ENCODE measurements around the gene GABARAP. TPM values are rescaled to one million over a fixed set of nuclear protein-coding genes. Genes with fewer than 3 reads are reported as not detected.

The GABARAP gene
- polyA plus RNA-seq, 1 experiment, result 984 TPM

DNA sequence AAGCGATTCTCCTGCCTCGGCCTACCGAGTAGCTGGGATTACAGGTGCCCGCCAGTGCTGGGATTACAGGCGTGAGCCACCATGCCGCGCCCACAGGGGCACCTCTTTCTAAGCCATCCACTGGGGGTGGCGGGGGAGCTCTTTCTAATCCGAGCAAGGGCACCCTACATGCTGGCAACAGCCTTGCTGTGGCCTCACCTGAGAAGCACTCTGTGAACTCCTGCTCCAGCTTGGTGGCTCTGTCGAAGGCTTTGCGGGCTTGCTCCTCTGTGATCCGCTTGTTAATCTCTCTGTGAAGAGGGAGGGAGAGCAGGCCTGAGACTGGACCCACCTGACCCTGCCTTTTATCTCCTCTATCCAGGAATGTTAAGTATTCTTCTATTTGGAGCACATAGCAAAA is 51.2 kb downstream of the GABARAP start:
- POLR2A ChIA-PET, result interaction anchor here (0.6 kb wide), 1 partner anchor 61 kb away, joined by 3 read pairs; the partner anchor contains the start of genes CTDNEP1 and ELP5
- no peak overlapping the region for H3K4me3 ChIP-seq (ENCODE audit: low read depth, low read length)
- TF ChIP-seq, protein P1, sequence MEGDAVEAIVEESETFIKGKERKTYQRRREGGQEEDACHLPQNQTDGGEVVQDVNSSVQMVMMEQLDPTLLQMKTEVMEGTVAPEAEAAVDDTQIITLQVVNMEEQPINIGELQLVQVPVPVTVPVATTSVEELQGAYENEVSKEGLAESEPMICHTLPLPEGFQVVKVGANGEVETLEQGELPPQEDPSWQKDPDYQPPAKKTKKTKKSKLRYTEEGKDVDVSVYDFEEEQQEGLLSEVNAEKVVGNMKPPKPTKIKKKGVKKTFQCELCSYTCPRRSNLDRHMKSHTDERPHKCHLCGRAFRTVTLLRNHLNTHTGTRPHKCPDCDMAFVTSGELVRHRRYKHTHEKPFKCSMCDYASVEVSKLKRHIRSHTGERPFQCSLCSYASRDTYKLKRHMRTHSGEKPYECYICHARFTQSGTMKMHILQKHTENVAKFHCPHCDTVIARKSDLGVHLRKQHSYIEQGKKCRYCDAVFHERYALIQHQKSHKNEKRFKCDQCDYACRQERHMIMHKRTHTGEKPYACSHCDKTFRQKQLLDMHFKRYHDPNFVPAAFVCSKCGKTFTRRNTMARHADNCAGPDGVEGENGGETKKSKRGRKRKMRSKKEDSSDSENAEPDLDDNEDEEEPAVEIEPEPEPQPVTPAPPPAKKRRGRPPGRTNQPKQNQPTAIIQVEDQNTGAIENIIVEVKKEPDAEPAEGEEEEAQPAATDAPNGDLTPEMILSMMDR (IDR thresholded peaks at IDR 0.05; ENCODE audit: low read depth, low read length), result no peak
- no peak for DNase-seq (ENCODE audit: low read depth, low spot score)
- H3K9me3 ChIP-seq (ENCODE audit: control insufficient read depth, insufficient read depth, low read length), result no peaks in the 10 kb centered on the region
- no peaks in the 10 kb centered on the region for H3K27me3 ChIP-seq (ENCODE audit: control insufficient read depth, insufficient read depth, low read length)
- CTCF ChIA-PET, result interaction anchor here (0.7 to 1.1 kb wide), 2 partner anchors 14 to 138 kb away, joined by 5 to 8 read pairs; no protein-coding TSS in a partner anchor
- H3K27ac ChIP-seq (ENCODE audit: low read depth, low read length), result no peak overlapping the region

DNA sequence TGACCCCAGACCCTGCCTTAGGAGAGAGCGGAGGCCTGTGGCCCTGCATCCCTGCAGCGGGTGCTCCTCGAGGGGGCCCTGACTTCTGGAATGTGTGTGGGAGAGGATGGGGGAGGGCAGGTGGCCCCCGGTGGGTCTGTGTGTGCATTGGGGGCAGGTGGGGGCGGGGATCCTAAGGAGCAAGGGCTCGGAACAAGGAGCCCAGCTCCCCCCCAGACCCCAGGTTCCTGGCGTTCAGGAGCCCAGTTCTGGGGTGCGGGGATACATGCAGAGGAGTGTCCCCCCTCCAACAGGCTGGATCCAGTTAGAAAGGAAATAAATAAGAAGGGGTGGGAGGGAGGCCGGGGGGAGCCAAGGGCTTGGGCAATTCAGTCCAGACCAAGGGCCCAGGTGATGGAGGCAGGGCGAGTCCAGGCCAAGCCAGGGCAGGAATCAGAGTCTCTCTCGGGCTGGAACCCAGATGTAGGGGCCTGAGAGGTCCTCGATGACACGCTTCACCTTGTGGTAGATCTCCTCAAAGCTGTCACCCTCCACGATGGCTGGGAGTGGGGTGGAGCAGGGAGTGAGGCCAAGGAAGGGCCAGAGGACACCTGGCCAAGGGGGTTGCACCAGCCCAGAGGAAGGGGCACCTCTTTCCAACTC is 51.9 kb downstream of the GABARAP start:
- ChIA-PET POLR2A (interaction anchor here (0.6 kb wide), 1 partner anchor 61 kb away, joined by 3 read pairs; the partner anchor contains the start of genes CTDNEP1 and ELP5), CTCF (interaction anchor here (0.7 to 1.1 kb wide), 2 partner anchors 13 to 137 kb away, joined by 5 to 8 read pairs; no protein-coding TSS in a partner anchor)
- TF ChIP-seq, protein P1 (IDR thresholded peaks at IDR 0.05; ENCODE audit: low read depth, low read length), result no peak
- no peaks in the 10 kb centered on the region for H3K27me3 ChIP-seq (ENCODE audit: control insufficient read depth, insufficient read depth, low read length)
- no peaks in the 10 kb centered on the region for H3K9me3 ChIP-seq (ENCODE audit: control insufficient read depth, insufficient read depth, low read length)
- no peak overlapping the region for H3K4me3 ChIP-seq (ENCODE audit: low read depth, low read length)
- no peak for DNase-seq (ENCODE audit: low read depth, low spot score)
- no peak overlapping the region for H3K27ac ChIP-seq (ENCODE audit: low read depth, low read length)

Small RNA genes within 50 kb of the gene (small RNA-seq; reads per million reads assigned to genes)
- gene AC120057.4 (ENCODE audit: insufficient read length, low read depth) (not detected), gene MIR324 (ENCODE audit: insufficient read length, low read depth) (1,123 reads per million, percentile 96 among the genes with 10 or more reads in this experiment), gene RF00019 (ENCODE audit: insufficient read length, low read depth) (not detected)

Other genes starting within 250 kb of the GABARAP start
- gene ALOX12, start 246.4 kb downstream of the GABARAP start, polyA plus RNA-seq (2011; rRNA removed), result not detected in 2 replicates
- gene RNASEK, start 229.8 kb downstream of the GABARAP start, polyA plus RNA-seq (2011; rRNA removed), result 240 and 332 TPM in 2 replicates
- 0.02 TPM in 1 of 2 replicates, not detected in the other for gene BCL6B, start 219.4 kb downstream of the GABARAP start, polyA plus RNA-seq (2011; rRNA removed)
- gene SLC16A13, start 206.4 kb downstream of the GABARAP start, polyA plus RNA-seq (2011; rRNA removed), result 1.5 and 1.7 TPM in 2 replicates
- gene SLC16A11, start 198.4 kb downstream of the GABARAP start, polyA plus RNA-seq (2011; rRNA removed), result not detected in 2 replicates
- not detected in 2 replicates for gene CLEC10A, start 162.2 kb downstream of the GABARAP start, polyA plus RNA-seq (2011; rRNA removed)
- not detected in 2 replicates for gene ASGR2, start 127.6 kb downstream of the GABARAP start, polyA plus RNA-seq (2011; rRNA removed)
- 1.1 and 1.5 TPM in 2 replicates for gene ASGR1, start 63.1 kb downstream of the GABARAP start, polyA plus RNA-seq (2011; rRNA removed)
- gene DLG4, start 22.6 kb downstream of the GABARAP start, polyA plus RNA-seq (2011; rRNA removed), result 10.2 and 11.6 TPM in 2 replicates
- 217 and 262 TPM in 2 replicates for gene ACADVL, start 22.5 kb downstream of the GABARAP start, polyA plus RNA-seq (2011; rRNA removed)
- gene DVL2, start 7.9 kb downstream of the GABARAP start, polyA plus RNA-seq (2011; rRNA removed), result 5.1 and 8.2 TPM in 2 replicates
- gene PHF23, start 3.0 kb downstream of the GABARAP start, polyA plus RNA-seq (2011; rRNA removed), result 56.3 and 58.7 TPM in 2 replicates
- 115 and 151 TPM in 2 replicates for gene CTDNEP1, start 9.3 kb upstream of the GABARAP start, polyA plus RNA-seq (2011; rRNA removed)
- 25.9 and 28.0 TPM in 2 replicates for gene ELP5, start 9.8 kb upstream of the GABARAP start, polyA plus RNA-seq (2011; rRNA removed)
- gene CLDN7, start 20.0 kb upstream of the GABARAP start, polyA plus RNA-seq (2011; rRNA removed), result 0.84 and 1.0 TPM in 2 replicates
- 0.15 and 0.21 TPM in 2 replicates for gene SLC2A4, start 39.3 kb upstream of the GABARAP start, polyA plus RNA-seq (2011; rRNA removed)
- gene YBX2, start 52.2 kb upstream of the GABARAP start, polyA plus RNA-seq (2011; rRNA removed), result 0.02 TPM in 1 of 2 replicates, not detected in the other
- 466 and 469 TPM in 2 replicates for gene EIF5A, start 65.2 kb upstream of the GABARAP start, polyA plus RNA-seq (2011; rRNA removed)
- gene GPS2, start 72.9 kb upstream of the GABARAP start, polyA plus RNA-seq (2011; rRNA removed), result 21.5 and 22.2 TPM in 2 replicates
- gene NEURL4, start 86.9 kb upstream of the GABARAP start, polyA plus RNA-seq (2011; rRNA removed), result 7.3 and 9.6 TPM in 2 replicates
- 0.35 and 0.74 TPM in 2 replicates for gene ACAP1, start 94.1 kb upstream of the GABARAP start, polyA plus RNA-seq (2011; rRNA removed)
- gene KCTD11, start 109.7 kb upstream of the GABARAP start, polyA plus RNA-seq (2011; rRNA removed), result 12.1 and 13.8 TPM in 2 replicates
- not detected in 2 replicates for gene TMEM95, start 112.7 kb upstream of the GABARAP start, polyA plus RNA-seq (2011; rRNA removed)
- gene TNK1, start 138.6 kb upstream of the GABARAP start, polyA plus RNA-seq (2011; rRNA removed), result 0.22 and 0.25 TPM in 2 replicates
- 35.2 and 53.0 TPM in 2 replicates for gene PLSCR3, start 152.1 kb upstream of the GABARAP start, polyA plus RNA-seq (2011; rRNA removed)
- 83.8 and 104 TPM in 2 replicates for gene TMEM256, start 161.6 kb upstream of the GABARAP start, polyA plus RNA-seq (2011; rRNA removed)
- gene NLGN2, start 165.4 kb upstream of the GABARAP start, polyA plus RNA-seq (2011; rRNA removed), result 8.9 and 12.4 TPM in 2 replicates
- gene SPEM1, start 177.9 kb upstream of the GABARAP start, polyA plus RNA-seq (2011; rRNA removed), result not detected in 2 replicates
- not detected in 2 replicates for gene SPEM2, start 183.2 kb upstream of the GABARAP start, polyA plus RNA-seq (2011; rRNA removed)
- not detected in 2 replicates for gene SPEM3, start 186.4 kb upstream of the GABARAP start, polyA plus RNA-seq (2011; rRNA removed)
- gene TMEM102, start 193.0 kb upstream of the GABARAP start, polyA plus RNA-seq (2011; rRNA removed), result 1.0 and 1.1 TPM in 2 replicates
- gene FGF11, start 197.1 kb upstream of the GABARAP start, polyA plus RNA-seq (2011; rRNA removed), result 0.58 and 0.63 TPM in 2 replicates
- gene CHRNB1, start 202.6 kb upstream of the GABARAP start, polyA plus RNA-seq (2011; rRNA removed), result 5.3 and 6.3 TPM in 2 replicates
- gene ZBTB4, start 237.2 kb upstream of the GABARAP start, polyA plus RNA-seq (2011; rRNA removed), result 18.8 and 22.3 TPM in 2 replicates
- gene SLC35G6, start 239.0 kb upstream of the GABARAP start, polyA plus RNA-seq (2011; rRNA removed), result not detected in 2 replicates
- gene POLR2A, start 241.9 kb upstream of the GABARAP start, polyA plus RNA-seq (2011; rRNA removed), result 18.4 and 35.0 TPM in 2 replicates